Fibroblast of peridontal ligament (primary cell): ENCODE data around the gene ROBO3.

ENCODE experiments used
- DNase-seq: peaks from one replicate; pipeline ENCODE4 v3.0.0-alpha.2; 2010; ENCODE audit errors: extremely low read depth

The ROBO3 gene

GRCh38 chr11:124842305-124842704, 22.9 kb upstream of the ROBO3 start:
- no peak for DNase-seq

GRCh38 chr11:124843616-124843910, 21.7 kb upstream of the ROBO3 start:
- DNase-seq: no peak

GRCh38 chr11:124844664-124845079, 20.6 kb upstream of the ROBO3 start:
- no peak for DNase-seq

GRCh38 chr11:124846070-124846673, 19.1 kb upstream of the ROBO3 start:
- DNase-seq: no peak

GRCh38 chr11:124859171-124859570, 6.1 kb upstream of the ROBO3 start:
- no peak for DNase-seq

- no peak for DNase-seq
These were observed 3.6 kb upstream of the ROBO3 start for GRCh38 chr11:124861670-124862069.

GRCh38 chr11:124863137-124863825, 2.0 kb upstream of the ROBO3 start:
- peak; percentile 19 for DNase-seq

- no peak for DNase-seq
These were observed 1.4 kb upstream of the ROBO3 start for GRCh38 chr11:124863826-124864165.

GRCh38 chr11:124864176-124864891, 898 bp upstream of the ROBO3 start:
- no peak for DNase-seq

GRCh38 chr11:124864892-124865180, 396 bp upstream of the ROBO3 start:
- no peak for DNase-seq

- DNase-seq: no peak
These were observed 945 bp downstream of the ROBO3 start for GRCh38 chr11:124865902-124866851.

- peak; percentile 30 for DNase-seq
These were observed 2.5 kb downstream of the ROBO3 start for GRCh38 chr11:124867700-124868099.

- DNase-seq: no peak
These were observed 3.4 kb downstream of the ROBO3 start for GRCh38 chr11:124868331-124869274.

GRCh38 chr11:124869331-124869730, 4.1 kb downstream of the ROBO3 start:
- no peak for DNase-seq

- DNase-seq: no peak
These were observed 4.7 kb downstream of the ROBO3 start for GRCh38 chr11:124869856-124870387.

- DNase-seq: no peak
These were observed 5.2 kb downstream of the ROBO3 start for GRCh38 chr11:124870430-124870829.

GRCh38 chr11:124872280-124872679, 7.0 kb downstream of the ROBO3 start:
- no peak for DNase-seq

GRCh38 chr11:124872741-124873140, 7.5 kb downstream of the ROBO3 start:
- no peak for DNase-seq

- DNase-seq: no peak
These were observed 8.7 kb downstream of the ROBO3 start for GRCh38 chr11:124873951-124874350.

- DNase-seq: no peak
These were observed 9.5 kb downstream of the ROBO3 start for GRCh38 chr11:124874571-124875255.
